Effector CD4-positive, alpha-beta T cell (primary cell): ENCODE measurements around the gene ITIH3.

ENCODE experiments used
- DNase-seq: peaks from one replicate; pipeline ENCODE4 v3.0.0-alpha.2; 2020

Gene ITIH3

GRCh38 chr3:52846432-52846965 lies 51.9 kb downstream of the ITIH3 start:
- no peak for DNase-seq

DNA sequence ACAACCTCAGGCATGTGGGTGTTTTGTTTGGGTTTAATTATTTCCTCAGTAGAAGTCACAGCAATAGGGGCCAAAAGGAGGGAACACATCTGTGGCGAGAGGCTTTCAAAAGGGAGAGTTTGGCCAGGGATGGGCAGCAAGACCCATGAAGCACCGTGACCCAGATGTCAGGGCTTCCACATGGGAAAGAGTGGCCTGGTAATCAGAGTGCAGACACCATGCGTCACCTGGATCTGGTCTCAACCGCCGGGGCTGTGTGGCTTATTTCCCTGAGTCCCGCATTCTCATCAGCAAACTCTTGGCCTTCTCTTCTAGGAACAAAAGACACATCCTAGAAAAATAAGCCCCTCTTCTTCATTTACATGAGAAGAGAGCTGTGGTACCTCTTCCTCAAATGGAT lies 52.6 kb downstream of the ITIH3 start:
- no peak for DNase-seq

DNA sequence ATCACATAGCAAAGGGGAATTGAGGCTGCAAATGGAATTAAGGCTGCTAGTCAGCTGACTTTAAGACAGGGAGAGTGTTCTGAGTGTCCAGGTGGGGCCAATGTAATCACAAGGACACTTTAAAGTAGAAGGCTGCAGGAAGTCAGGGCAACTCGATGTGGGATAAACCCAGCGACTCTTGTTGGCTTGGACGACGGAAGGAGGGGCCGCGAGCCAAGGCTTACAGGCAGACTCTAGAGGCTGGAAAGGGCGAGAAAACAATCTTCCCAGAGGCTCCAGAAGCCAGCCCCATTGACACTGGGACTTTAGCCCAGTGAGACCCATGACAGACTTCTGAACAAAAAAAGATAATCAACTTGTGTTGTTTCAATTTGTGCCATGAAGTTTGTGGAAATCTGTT lies 53.1 kb downstream of the ITIH3 start:
- DNase-seq = no peak

DNA sequence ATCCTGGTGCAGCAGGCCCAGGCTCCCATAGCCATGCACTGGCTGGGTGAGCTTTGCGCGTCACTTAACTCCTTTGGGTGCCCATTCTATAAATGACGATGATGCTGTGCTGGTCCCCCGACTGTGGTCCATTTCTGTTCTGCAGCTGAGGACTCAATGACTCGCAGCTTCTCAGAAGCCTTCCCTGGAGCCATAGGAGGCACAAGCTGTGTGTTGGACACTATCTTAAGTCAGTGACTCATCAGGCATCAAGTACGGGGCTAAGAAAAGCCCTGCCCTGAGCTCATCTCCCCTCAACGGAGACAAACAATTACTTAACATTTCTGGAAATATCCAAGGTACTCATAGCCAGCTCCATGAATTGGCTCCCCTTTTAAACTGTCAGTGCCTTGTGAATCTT lies 54.0 kb downstream of the ITIH3 start:
- DNase-seq = no peak

DNA sequence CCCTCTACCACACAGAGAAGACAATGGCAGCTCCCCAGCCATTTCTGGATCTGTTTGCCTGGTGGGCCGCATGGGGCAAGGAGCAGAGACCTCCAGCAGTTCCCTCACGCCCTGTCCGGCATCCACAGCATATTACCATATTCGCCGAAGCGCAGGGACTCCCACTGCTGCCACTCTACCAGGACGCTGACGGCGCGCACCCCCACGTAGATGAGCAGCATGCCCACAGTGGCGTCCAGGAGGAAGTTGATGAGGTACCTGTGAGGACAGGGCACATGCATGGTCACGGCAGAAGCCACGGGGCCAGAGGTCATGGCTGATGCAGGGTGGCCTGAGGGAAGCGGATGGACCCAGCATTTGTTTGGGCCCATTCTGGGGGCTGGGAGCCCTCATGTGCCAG lies 55.1 kb downstream of the ITIH3 start:
- no peak for DNase-seq

DNA sequence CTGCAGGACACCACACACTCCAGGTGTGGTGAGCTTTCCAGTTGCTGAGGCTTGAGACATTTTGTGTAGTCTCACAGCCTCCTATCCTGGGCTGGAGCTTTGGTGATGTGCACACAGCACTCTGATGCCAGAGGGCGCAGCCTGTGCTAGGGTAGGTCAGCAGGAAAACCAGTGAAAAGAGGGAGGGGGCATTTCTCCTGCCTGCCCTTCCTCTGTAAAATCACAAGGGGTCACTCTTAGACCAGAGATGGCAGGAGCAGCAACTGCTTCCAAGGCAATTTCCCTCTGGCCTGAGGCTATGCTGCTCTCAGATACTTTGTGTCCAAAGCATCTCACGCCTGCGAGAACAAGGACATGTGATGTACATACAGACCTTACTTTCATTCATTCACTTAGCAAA lies 56.8 kb downstream of the ITIH3 start:
- no peak for DNase-seq

DNA sequence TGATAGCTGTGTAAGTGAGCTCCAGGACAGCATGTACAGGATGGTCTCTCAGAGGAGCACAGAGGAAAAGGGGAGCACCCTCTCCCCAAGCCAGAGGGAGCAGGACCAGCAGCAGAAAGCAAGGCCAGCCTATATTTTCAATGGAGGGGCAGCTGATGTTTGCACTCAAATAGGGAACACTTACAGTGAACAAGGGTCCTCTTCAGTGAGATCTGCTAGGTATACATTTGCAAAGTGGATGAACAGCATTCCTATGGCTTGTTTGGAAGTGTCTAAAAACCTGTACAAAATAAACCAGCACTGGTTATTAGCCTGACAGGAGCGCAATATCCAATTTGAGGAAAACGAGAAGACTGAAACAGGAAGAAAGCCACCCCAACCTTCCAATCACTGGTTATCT lies 57.8 kb downstream of the ITIH3 start:
- no peak for DNase-seq

GRCh38 chr3:52854013-52854412 lies 59.4 kb downstream of the ITIH3 start:
- DNase-seq = no peak

GRCh38 chr3:52856666-52857065 lies 62.1 kb downstream of the ITIH3 start:
- DNase-seq = no peak

GRCh38 chr3:52857133-52857532 lies 62.5 kb downstream of the ITIH3 start:
- no peak for DNase-seq

DNA sequence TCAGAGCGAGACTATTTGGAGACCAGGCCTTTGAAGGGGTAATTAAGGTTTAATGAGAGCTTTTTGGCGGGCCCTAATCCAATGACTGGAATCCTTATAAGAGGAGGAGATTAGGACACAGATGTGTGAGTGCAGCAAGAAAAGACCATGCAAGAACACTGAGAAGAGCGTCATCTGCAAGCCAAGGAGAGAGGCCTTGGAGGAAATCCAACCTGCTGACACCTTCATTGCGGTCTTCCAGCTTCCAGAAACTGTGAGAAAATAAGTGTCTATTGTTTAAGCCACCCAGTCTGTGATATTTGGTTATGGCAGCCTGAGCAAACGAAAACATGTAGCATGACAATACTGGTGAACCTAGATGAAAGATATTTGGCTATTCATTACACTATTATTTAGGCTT lies 63.3 kb downstream of the ITIH3 start:
- DNase-seq = no peak
